ENCODE data around the gene IRF6. TPM values are rescaled to one million over a fixed set of nuclear protein-coding genes. Genes with fewer than 3 reads are reported as not detected.

The IRF6 gene
- total and polyA plus RNA-seq, 2 of the 8 experiments (the other 6 are each of a cell fraction or from before 2014, with no cell fraction given) = 9.6 to 13.4 TPM

DNA sequence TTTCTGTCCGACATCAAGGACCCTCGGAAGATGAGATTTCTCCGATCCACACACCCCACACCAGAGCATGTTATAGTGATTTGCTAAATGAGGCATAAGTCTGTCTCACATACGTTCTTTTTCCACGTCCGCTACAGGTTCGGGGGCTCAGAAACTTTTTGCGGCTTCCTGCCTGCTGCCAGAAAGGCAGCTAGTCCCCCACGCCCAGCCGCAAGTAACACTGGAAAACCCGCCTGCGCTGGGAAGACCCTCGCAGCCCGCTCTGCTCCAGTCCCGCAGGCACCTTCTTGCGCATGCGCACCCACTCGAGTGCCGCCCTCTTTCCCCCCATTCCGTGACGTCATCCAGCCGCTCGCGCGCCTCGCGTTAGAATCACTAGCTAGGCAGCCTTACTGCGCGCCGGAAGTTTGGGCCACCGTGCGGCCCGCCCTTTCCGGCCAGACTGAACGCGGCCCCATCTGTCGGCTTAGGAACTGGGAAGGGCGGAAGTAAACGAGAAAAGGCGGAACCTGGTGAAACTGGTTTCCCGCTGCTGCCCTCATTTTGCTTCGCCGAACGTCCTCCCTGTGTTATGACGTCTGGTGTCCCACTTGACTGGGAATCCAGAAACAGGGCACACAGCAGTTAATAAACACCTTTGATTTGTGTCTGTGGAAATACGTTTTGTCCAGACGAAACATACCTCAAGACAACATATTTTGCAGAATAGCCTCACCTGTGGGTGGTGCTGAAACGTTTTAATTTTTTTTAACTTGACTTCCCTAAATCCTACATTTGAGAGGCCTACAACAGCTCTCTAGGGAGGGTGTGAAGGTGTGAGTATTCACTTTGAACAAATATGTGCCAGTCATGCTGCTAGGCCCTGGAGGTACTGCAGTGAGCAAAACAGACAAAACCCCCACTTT lies 21.4 kb downstream of the IRF6 start, which contains the start of gene C1orf74 (continued):
- TF ChIP-seq HDAC2 (IDR thresholded peaks at IDR 0.05; ENCODE audit: borderline replicate concordance in 1 of 2, low read depth in 2 of 2, low read length in 2 of 2) (no peak), SP4 (IDR thresholded peaks at IDR 0.05; ENCODE audit: low read length) (peak; percentile 83; the same call in 1 of the 2 replicates), NRF1 (IDR thresholded peaks at IDR 0.05; ENCODE audit: low read depth, low read length) (peak; percentile 96), SRF (IDR thresholded peaks at IDR 0.05; ENCODE audit: low read depth, low read length) (peak; percentile 54), BACH1 (IDR thresholded peaks at IDR 0.05; ENCODE audit: low read length) (0 out of 2 replicates have a peak, but pooled peaks have one; percentile 24), TAF1 (IDR thresholded peaks at IDR 0.05; ENCODE audit: low read depth, low read length) (peak; percentile 95), JUND (IDR thresholded peaks at IDR 0.05; ENCODE audit: low read length) (peak; percentile 93), ASH2L (IDR thresholded peaks at IDR 0.05; ENCODE audit: low read length) (peak; percentile 73), GABPA (IDR thresholded peaks at IDR 0.05; ENCODE audit: borderline replicate concordance, insufficient read depth, low read length) (peak; percentile 93), EP300 (IDR thresholded peaks at IDR 0.05; ENCODE audit: borderline replicate concordance in 1 of 2, low read depth in 2 of 2, low read length in 2 of 2) (peak in 1 of 2 experiments; percentile 54; a peak in 1 of 3 replicates), TAF7 (optimal IDR thresholded peaks at IDR 0.05; ENCODE audit: borderline replicate concordance, low read depth, low read length) (peak; percentile 67), TBP (IDR thresholded peaks at IDR 0.05; ENCODE audit: low read depth, low read length) (peak; percentile 90), CHD2 (IDR thresholded peaks at IDR 0.05; ENCODE audit: low read length) (peak; percentile 97), TCF12 (IDR thresholded peaks at IDR 0.05; ENCODE audit: low read depth, low read length) (no peak), RBBP5 (IDR thresholded peaks at IDR 0.05; ENCODE audit: borderline replicate concordance, low read depth, low read length) (peak; percentile 49; the same call in 1 of the 2 replicates), KDM4A (IDR thresholded peaks at IDR 0.05; ENCODE audit: low read depth, low read length, severe bottlenecking) (peak; percentile 93)
- TF ChIP-seq, protein P1, sequence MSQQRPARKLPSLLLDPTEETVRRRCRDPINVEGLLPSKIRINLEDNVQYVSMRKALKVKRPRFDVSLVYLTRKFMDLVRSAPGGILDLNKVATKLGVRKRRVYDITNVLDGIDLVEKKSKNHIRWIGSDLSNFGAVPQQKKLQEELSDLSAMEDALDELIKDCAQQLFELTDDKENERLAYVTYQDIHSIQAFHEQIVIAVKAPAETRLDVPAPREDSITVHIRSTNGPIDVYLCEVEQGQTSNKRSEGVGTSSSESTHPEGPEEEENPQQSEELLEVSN (IDR thresholded peaks at IDR 0.05) = peak; percentile 88
- TF ChIP-seq, protein P2, sequence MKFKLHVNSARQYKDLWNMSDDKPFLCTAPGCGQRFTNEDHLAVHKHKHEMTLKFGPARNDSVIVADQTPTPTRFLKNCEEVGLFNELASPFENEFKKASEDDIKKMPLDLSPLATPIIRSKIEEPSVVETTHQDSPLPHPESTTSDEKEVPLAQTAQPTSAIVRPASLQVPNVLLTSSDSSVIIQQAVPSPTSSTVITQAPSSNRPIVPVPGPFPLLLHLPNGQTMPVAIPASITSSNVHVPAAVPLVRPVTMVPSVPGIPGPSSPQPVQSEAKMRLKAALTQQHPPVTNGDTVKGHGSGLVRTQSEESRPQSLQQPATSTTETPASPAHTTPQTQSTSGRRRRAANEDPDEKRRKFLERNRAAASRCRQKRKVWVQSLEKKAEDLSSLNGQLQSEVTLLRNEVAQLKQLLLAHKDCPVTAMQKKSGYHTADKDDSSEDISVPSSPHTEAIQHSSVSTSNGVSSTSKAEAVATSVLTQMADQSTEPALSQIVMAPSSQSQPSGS (IDR thresholded peaks at IDR 0.05; ENCODE audit: low read length) = peak; percentile 92
- TF ChIP-seq, protein P3, sequence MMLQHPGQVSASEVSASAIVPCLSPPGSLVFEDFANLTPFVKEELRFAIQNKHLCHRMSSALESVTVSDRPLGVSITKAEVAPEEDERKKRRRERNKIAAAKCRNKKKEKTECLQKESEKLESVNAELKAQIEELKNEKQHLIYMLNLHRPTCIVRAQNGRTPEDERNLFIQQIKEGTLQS (IDR thresholded peaks at IDR 0.05; ENCODE audit: insufficient read depth, low read depth, low read length) = peak; percentile 57; the same call in 1 of the 2 replicates
- TF ChIP-seq, protein P4, sequence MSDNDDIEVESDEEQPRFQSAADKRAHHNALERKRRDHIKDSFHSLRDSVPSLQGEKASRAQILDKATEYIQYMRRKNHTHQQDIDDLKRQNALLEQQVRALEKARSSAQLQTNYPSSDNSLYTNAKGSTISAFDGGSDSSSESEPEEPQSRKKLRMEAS (IDR thresholded peaks at IDR 0.05) = peak; percentile 81

All from H1 (cell line).